ENCODE results near the gene MPRIP. TPM values are rescaled to one million over a fixed set of nuclear protein-coding genes. Genes with fewer than 3 reads are reported as not detected.

The MPRIP gene
- total RNA-seq, 1 donor from 2014 or later, result 392 TPM

- DNase-seq (ENCODE audit: low spot score), result peak; percentile 41
- Mint-ChIP-seq H3K4me1 (ENCODE audit: unreplicated experiment) (peaks cover 50% of the 10 kb centered on the region), H3K4me3 (ENCODE audit: unreplicated experiment) (peak overlapping the region; percentile 100), H3K27me3 (ENCODE audit: unreplicated experiment) (peaks cover 9% of the 10 kb centered on the region), H3K27ac (ENCODE audit: unreplicated experiment) (peak overlapping the region; percentile 89), H3K36me3 (ENCODE audit: low read depth, unreplicated experiment) (peaks cover 23% of the 10 kb centered on the region), H3K9me3 (ENCODE audit: unreplicated experiment) (no peaks in the 10 kb centered on the region)
- no peak for TF ChIP-seq CTCF (IDR thresholded peaks at IDR 0.05; ENCODE audit: unreplicated experiment)
Measured at GRCh38 chr17:17042851-17043460, 699 bp downstream of the MPRIP start.

- Mint-ChIP-seq H3K27me3 (ENCODE audit: unreplicated experiment) (peaks cover 8% of the 10 kb centered on the region), H3K27ac (ENCODE audit: unreplicated experiment) (peak overlapping the region; percentile 89), H3K4me1 (ENCODE audit: unreplicated experiment) (peaks cover 56% of the 10 kb centered on the region), H3K36me3 (ENCODE audit: low read depth, unreplicated experiment) (peaks cover 23% of the 10 kb centered on the region), H3K9me3 (ENCODE audit: unreplicated experiment) (no peaks in the 10 kb centered on the region), H3K4me3 (ENCODE audit: unreplicated experiment) (peak overlapping the region; percentile 100)
- DNase-seq (ENCODE audit: low spot score), result no peak
- TF ChIP-seq CTCF (IDR thresholded peaks at IDR 0.05; ENCODE audit: unreplicated experiment), result no peak
Measured at GRCh38 chr17:17043461-17044271, 1.4 kb downstream of the MPRIP start.

- Mint-ChIP-seq H3K9me3 (ENCODE audit: unreplicated experiment) (no peaks in the 10 kb centered on the region), H3K4me1 (ENCODE audit: unreplicated experiment) (peaks cover 63% of the 10 kb centered on the region), H3K4me3 (ENCODE audit: unreplicated experiment) (peak overlapping the region; percentile 100), H3K27ac (ENCODE audit: unreplicated experiment) (peak overlapping the region; percentile 83), H3K27me3 (ENCODE audit: unreplicated experiment) (peaks cover 10% of the 10 kb centered on the region), H3K36me3 (ENCODE audit: low read depth, unreplicated experiment) (peaks cover 16% of the 10 kb centered on the region)
- peak; percentile 51 for DNase-seq (ENCODE audit: low spot score)
- TF ChIP-seq CTCF (IDR thresholded peaks at IDR 0.05; ENCODE audit: unreplicated experiment), result no peak
Measured at GRCh38 chr17:17044846-17045561, 2.7 kb downstream of the MPRIP start.

- Mint-ChIP-seq H3K4me3 (ENCODE audit: unreplicated experiment) (no peak overlapping the region), H3K27ac (ENCODE audit: unreplicated experiment) (no peak overlapping the region), H3K36me3 (ENCODE audit: low read depth, unreplicated experiment) (peaks cover 7% of the 10 kb centered on the region), H3K27me3 (ENCODE audit: unreplicated experiment) (peaks cover 8% of the 10 kb centered on the region), H3K9me3 (ENCODE audit: unreplicated experiment) (no peaks in the 10 kb centered on the region), H3K4me1 (ENCODE audit: unreplicated experiment) (peaks cover 77% of the 10 kb centered on the region)
- TF ChIP-seq CTCF (IDR thresholded peaks at IDR 0.05; ENCODE audit: unreplicated experiment), result no peak
- DNase-seq (ENCODE audit: low spot score), result no peak
Measured at GRCh38 chr17:17048106-17048505, 5.8 kb downstream of the MPRIP start.
